GM21737 (cell line): ENCODE measurements around the gene CSNK1G1.

Source experiments
- ATAC-seq: cut with Tn5 transposase; IDR thresholded peaks from one replicate; pipeline ENCODE4 v1.9.1; 2021; ENCODE audit warnings: mild to moderate bottlenecking, moderate library complexity; ENCODE audit not compliant: unreplicated experiment

Gene CSNK1G1

DNA sequence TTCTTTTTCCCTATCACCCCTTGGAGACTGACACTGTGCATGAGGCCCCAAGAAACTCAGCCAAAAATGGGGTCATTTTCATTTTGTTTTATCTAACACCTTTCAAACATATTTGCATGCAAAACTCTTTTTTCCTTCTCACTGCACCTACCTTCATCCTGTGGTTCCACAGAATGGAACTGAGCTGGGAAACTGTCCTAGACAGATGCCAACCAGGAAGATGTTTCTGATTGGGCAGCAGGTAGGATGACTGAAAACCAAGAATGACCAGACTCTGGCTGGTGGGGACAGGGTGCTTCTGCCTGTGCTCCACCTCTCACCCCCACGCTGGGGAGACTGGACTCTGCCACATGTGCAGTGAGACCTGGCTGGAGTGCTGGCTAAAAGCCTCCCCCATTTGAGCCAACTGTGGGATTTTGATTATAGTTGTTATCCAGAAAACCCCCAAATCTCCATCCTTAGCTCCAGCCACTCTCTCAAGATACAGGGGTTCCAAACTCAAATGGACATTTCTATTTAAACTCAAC, 198.3 kb downstream of the CSNK1G1 start:
- no peak for ATAC-seq

GRCh38 chr15:64156652-64157331, 199.2 kb downstream of the CSNK1G1 start:
- no peak for ATAC-seq

- no peak for ATAC-seq
Observed at GRCh38 chr15:64155802-64156651, 199.9 kb downstream of the CSNK1G1 start.

GRCh38 chr15:64153480-64154367, 202.2 kb downstream of the CSNK1G1 start:
- ATAC-seq = peak; percentile 50

DNA sequence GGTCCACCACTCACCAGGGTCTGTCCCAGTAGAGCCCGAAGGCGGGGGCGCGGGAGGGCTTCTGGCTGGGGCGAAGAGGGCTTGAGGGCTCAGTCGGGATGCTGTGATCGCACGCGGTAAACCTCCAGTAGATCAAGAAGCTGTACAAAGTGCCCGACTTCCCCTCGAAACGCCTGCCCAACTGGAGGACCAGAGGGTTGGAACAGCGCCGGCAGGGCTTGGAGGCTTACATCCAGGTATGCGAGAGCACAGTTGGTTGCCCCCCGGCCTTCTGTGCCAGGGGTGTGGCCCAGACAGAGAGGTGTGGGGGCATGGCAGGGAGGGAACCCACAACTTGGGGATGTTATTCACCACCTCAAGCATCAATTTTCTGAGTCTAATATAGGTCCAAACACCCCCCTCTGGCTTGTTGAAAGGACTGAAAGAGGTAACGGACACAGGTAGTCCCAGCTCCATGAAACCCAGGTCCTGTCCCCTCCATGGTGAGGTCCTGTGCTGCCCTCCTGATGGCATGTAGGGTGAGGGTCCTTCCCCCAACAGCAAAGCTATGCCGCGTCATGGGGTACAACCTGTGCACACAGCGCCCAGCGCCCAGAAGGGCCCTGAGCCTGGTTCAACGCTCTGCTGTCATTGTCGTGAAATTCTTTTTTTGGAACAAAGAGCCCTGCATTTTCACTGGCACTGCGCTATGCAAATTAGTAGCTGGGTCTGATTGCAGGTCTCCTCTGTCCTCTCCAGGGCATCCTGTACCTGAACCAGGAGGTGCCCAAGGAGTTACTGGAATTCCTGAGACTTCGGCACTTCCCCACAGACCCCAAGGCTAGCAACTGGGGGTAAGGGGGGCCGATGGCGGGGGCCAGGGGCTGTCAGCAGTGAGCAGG, 203.2 kb downstream of the CSNK1G1 start:
- ATAC-seq = peak; percentile 5

- peak; percentile 11 for ATAC-seq
Observed at GRCh38 chr15:64151727-64152506, 204.1 kb downstream of the CSNK1G1 start, which contains the start of gene SNX22. TSS of gene SNX22 (plus strand) at chr15:64151731. CDS start at chr15:64151776, 45 bp downstream.

- ATAC-seq = no peak
Observed at GRCh38 chr15:64149893-64150578, 205.9 kb downstream of the CSNK1G1 start.

- no peak for ATAC-seq
Observed at GRCh38 chr15:64149424-64149823, 206.5 kb downstream of the CSNK1G1 start.

- no peak for ATAC-seq
Observed at GRCh38 chr15:64148581-64148980, 207.4 kb downstream of the CSNK1G1 start.

DNA sequence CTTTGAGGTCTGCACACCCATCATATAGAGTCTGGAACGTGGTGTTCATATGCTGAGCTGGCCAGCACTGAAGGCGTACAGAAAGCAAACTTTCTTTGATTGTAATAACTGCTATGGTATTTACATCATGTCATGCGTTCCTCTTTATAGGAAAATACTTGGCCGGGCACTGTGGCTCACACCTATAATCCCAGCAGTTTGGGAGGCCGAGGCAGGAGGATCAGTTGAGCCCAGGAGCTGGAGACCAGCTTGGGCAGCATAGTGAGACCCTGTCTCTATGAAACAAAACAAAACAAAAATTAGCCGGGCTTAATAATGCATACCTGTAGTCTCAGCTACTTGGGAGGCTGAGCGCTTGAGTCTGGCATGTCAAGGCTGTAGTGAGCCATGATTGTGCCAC, 207.8 kb downstream of the CSNK1G1 start:
- no peak for ATAC-seq

DNA sequence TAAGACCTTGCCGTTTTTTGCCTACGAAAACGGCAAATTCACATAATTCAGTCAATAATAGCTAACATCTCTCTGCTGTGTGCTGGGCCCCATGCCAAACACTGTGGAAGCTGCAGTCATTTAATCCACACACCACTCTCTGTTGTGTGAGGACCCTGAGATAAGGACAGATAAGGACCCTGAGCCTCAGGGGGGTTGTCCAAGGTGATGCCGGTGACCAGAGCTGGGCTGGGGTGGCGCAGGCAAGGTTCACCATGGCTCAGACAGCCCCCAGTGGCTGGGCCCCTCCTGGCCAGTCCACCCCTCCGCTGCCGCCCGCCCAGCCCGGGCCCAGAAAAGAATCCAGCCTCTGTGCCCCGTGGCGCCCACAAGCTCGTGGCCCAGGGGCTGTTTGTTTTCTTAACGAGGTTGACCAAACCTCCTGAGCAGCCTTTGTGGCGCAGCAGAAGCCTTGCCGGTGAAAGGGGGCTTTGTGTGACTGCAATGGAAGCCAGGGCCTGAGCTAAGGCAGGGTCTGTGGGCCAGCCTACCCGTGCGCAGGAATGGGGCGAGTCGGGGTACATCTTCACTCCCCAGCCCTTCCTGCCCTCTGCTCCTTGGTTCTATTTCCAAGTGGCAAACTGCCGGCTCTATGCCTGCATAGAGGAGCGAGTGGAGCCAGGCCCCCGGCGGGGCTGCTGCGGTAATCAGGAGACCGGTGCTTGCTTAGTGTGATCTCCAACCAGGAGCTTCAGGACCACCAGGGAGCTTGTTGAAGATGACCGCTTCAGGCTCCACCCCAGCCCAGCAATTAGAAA, 208.9 kb downstream of the CSNK1G1 start:
- no peak for ATAC-seq

DNA sequence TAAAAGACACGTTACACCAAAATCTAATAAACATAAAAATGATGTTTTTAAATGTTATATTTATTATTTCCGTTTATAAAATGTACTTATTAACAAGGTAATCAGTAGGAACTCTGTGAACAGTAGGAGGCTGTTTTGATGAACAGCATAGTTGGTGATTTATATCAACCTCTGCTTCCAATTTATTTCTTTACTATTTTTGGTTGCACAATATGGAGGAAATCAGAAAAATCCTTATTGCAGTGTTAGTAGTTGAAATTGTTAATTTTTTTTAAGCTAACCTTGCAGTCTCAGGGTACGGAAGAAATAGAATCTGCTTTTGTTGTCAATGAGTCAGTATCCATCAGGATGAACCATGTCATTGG, 209.5 kb downstream of the CSNK1G1 start:
- ATAC-seq = no peak

DNA sequence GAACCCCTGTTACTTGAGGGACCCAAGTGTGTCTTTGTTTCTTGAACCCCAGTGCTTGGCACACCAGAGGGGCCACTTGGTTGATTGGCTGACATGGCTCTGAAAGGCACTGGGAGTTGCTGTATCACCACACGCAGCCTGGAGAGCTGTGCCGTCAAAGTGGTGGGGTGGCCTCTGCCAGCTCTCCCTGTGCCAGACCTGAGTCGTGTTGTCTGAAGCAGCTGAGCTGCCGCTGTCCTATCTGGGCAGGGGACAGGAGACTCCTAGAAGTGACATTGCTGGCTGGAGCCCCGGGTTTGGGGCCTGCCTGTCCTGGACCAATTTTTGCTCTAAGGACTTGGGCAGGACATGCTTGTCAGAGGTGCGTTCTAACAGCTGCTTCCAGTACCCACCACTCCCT, 209.9 kb downstream of the CSNK1G1 start:
- ATAC-seq = no peak

- ATAC-seq = peak; percentile 52
Observed at GRCh38 chr15:64144565-64145281, 211.2 kb downstream of the CSNK1G1 start.

- ATAC-seq = no peak
Observed at GRCh38 chr15:64144192-64144564, 211.8 kb downstream of the CSNK1G1 start.

DNA sequence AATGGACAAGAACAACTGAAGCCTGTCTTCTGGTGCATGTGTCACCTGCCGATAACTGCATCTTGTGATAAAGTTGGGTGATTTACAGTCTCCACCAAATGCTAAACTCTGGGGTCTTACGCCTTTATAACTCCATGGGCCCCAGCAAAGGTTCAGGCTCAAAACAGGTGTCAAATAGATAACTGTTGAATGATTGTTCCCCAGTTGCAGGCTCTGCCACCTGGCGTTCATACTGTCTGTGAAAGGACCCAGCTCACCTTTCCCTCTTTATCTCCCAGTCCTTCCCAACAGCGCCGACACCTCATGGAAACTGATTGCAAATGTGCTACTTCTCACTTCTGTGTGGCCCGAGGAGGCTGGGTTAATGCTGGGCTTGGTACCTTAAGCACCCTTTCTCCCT, 212.7 kb downstream of the CSNK1G1 start:
- ATAC-seq = no peak

DNA sequence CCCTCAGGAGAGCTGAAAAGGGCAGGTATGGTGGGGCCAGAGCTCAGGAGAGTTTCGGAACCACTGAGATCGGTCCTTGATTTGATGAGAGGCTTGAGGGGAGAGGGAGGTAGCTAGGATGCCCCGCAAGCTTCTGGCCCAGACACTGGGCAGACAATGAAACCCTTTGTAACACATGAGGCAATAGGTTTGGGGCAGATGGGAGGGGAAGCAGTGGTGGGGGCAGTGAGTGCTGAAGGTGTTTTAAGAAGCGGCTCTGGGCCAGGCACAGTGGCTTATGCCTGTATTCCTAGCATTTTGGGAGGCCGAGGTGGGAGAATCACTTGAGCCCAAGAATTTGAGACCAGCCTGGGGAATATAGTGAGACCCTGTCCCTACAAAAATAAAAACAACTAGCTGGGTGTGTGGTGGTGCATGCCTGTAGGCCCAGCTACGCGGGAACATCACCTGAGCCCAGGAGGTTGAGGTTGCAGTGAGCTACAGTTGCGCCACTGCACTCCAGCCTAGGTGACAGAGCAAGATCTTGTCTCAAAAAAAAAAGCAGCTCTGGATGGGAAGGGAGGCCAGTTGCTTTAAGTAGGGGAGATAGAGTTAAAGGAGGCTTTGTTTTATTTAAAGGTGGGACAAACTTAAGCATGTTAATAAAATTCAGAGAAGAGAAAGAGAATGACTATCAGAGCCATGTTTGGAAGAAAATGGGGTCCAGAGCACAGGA, 214.0 kb downstream of the CSNK1G1 start:
- no peak for ATAC-seq
